ES-I3 (cell line): ENCODE data around the gene XPOT.

Experiments
- H3K36me3 ChIP-seq: 2 replicates; pipeline ENCODE4 v1.6.1; 2013; ENCODE audit warnings: mild to moderate bottlenecking, low read length, control low read depth, moderate library complexity; ENCODE audit not compliant: insufficient read depth
- H3K4me1 ChIP-seq: 2 replicates; pipeline ENCODE4 v1.6.1; 2013; ENCODE audit warnings: mild to moderate bottlenecking, control low read depth, low read length; ENCODE audit not compliant: insufficient read depth
- H3K9ac ChIP-seq: 2 replicates; pipeline ENCODE4 v1.6.1; 2013; ENCODE audit warnings: low read depth, mild to moderate bottlenecking, low read length, moderate library complexity
- H3K9me3 ChIP-seq: 2 replicates; pipeline ENCODE4 v1.6.1; 2013; ENCODE audit warnings: mild to moderate bottlenecking, low read length, moderate library complexity; ENCODE audit not compliant: control insufficient read depth, insufficient read depth

The XPOT gene

GRCh38 chr12:64404470-64405256 lies 471 bp downstream of the XPOT start:
- Histone ChIP-seq H3K9me3 (no peaks in the 10 kb centered on the region), H3K36me3 (peaks cover under 1% of the 10 kb centered on the region), H3K4me1 (no peaks in the 10 kb centered on the region; the same call in none of the 2 replicates), H3K9ac (peak overlapping the region; percentile 95)

GRCh38 chr12:64407342-64408223 lies 3.4 kb downstream of the XPOT start:
- H3K9ac ChIP-seq: no peak overlapping the region
- no peaks in the 10 kb centered on the region for H3K9me3 ChIP-seq
- peaks cover 11% of the 10 kb centered on the region for H3K36me3 ChIP-seq
- H3K4me1 ChIP-seq: no peaks in the 10 kb centered on the region; the same call in 1 of the 2 replicates

DNA sequence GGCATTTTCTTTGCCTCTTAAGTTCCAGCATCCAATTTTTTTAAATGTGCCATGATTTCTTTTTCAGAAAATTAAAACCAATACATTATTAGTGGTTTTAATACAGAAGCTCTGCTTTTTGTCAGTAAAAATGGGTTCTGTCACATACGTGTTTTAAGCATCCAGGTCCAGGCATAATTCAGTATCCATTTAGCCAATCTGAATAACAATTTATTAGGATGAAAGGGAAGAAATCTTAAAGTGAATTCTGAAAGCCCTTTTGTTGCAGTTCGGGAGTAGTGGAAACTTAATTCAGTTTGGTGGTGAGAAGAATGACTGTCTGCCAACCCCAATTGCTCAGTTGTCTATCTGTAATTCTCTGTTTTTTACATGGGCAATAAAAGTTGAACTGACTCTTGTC lies 7.2 kb downstream of the XPOT start:
- Histone ChIP-seq H3K9me3 (no peaks in the 10 kb centered on the region), H3K36me3 (peaks cover 28% of the 10 kb centered on the region), H3K4me1 (no peaks in the 10 kb centered on the region), H3K9ac (no peak overlapping the region)

DNA sequence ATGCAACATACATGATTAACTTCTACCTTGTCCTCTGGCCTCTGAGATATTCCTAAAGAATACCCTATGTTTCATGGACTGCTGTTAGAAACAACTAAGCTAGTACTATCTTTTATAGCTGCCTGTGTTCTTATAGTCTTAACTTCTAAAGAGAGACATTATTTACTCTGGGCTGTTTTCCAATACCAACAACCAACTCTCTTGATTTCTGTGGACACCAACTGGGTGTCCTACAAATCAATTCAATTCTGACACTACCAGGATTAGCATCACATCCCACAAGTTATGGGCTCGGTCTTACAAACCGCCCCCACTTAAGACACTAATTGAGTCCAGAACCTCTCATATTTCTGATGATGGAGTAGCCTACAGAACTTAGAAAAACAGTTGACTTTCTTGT lies 8.3 kb downstream of the XPOT start:
- Histone ChIP-seq H3K9ac (no peak overlapping the region), H3K4me1 (no peaks in the 10 kb centered on the region), H3K36me3 (peaks cover 34% of the 10 kb centered on the region), H3K9me3 (no peaks in the 10 kb centered on the region)

GRCh38 chr12:64413884-64414283 lies 9.7 kb downstream of the XPOT start:
- no peak overlapping the region for H3K9ac ChIP-seq
- no peaks in the 10 kb centered on the region for H3K9me3 ChIP-seq
- no peaks in the 10 kb centered on the region for H3K4me1 ChIP-seq
- H3K36me3 ChIP-seq: peaks cover 43% of the 10 kb centered on the region

- no peak overlapping the region for H3K9ac ChIP-seq
- H3K4me1 ChIP-seq: no peaks in the 10 kb centered on the region
- H3K9me3 ChIP-seq: no peaks in the 10 kb centered on the region
- peaks cover 34% of the 10 kb centered on the region for H3K36me3 ChIP-seq
Observed at GRCh38 chr12:64418209-64418608, 14.0 kb downstream of the XPOT start.

GRCh38 chr12:64419696-64420095 lies 15.5 kb downstream of the XPOT start:
- Histone ChIP-seq H3K9me3 (no peaks in the 10 kb centered on the region), H3K9ac (no peak overlapping the region), H3K36me3 (peaks cover 37% of the 10 kb centered on the region), H3K4me1 (no peaks in the 10 kb centered on the region)

DNA sequence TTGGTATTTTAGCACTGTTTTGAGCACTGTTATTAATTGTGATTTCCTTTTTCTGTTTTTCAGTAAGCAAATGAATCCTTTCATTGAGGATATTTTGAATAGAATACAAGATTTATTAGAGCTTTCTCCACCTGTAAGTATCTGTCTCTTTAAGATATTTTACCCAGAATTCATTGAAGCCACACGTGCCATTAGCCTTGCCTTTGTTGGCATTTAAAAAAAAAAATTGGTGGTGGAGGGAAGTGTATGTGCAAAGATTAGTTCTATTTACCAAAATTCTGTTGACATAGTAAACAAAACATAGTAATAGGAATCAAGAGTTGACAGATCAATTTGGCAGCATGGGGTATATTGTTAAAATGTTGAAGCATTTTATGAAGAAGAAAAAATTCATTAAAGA lies 23.8 kb downstream of the XPOT start:
- H3K36me3 ChIP-seq: peaks cover 56% of the 10 kb centered on the region
- no peaks in the 10 kb centered on the region for H3K9me3 ChIP-seq
- no peak overlapping the region for H3K9ac ChIP-seq
- no peaks in the 10 kb centered on the region for H3K4me1 ChIP-seq

GRCh38 chr12:64428956-64429355 lies 24.8 kb downstream of the XPOT start:
- H3K36me3 ChIP-seq: peaks cover 51% of the 10 kb centered on the region
- no peaks in the 10 kb centered on the region for H3K9me3 ChIP-seq
- no peak overlapping the region for H3K9ac ChIP-seq
- no peaks in the 10 kb centered on the region for H3K4me1 ChIP-seq

DNA sequence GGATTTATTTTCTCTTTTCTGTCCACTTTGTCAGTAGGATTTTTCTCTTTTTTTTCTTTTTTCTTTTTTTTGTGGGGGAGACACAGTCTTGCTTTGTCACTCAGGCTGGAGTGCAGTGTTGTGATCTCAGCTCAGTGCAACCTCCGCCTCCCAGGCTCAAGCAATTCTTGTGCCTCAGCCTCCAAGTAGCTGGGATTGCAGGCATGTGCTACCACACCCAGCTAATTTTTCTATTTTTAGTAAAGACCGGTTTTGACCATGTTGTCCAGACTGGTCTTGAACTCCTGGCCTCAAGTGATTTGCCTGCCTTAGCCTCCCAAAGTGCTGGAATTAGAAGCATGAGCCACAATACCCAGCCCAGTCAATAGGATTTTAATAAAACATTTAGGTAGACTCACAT lies 26.7 kb downstream of the XPOT start:
- Histone ChIP-seq H3K36me3 (peaks cover 45% of the 10 kb centered on the region), H3K9me3 (no peaks in the 10 kb centered on the region), H3K9ac (no peak overlapping the region), H3K4me1 (no peaks in the 10 kb centered on the region)

GRCh38 chr12:64431791-64432190 lies 27.6 kb downstream of the XPOT start:
- Histone ChIP-seq H3K36me3 (peaks cover 44% of the 10 kb centered on the region), H3K4me1 (no peaks in the 10 kb centered on the region), H3K9ac (no peak overlapping the region), H3K9me3 (no peaks in the 10 kb centered on the region)

- H3K4me1 ChIP-seq: no peaks in the 10 kb centered on the region
- H3K36me3 ChIP-seq: peaks cover 44% of the 10 kb centered on the region
- H3K9me3 ChIP-seq: no peaks in the 10 kb centered on the region
- no peak overlapping the region for H3K9ac ChIP-seq
Observed at GRCh38 chr12:64433915-64434314, 29.7 kb downstream of the XPOT start.

- peaks cover 38% of the 10 kb centered on the region for H3K36me3 ChIP-seq
Observed at GRCh38 chr12:64440100-64440499, 35.9 kb downstream of the XPOT start.

DNA sequence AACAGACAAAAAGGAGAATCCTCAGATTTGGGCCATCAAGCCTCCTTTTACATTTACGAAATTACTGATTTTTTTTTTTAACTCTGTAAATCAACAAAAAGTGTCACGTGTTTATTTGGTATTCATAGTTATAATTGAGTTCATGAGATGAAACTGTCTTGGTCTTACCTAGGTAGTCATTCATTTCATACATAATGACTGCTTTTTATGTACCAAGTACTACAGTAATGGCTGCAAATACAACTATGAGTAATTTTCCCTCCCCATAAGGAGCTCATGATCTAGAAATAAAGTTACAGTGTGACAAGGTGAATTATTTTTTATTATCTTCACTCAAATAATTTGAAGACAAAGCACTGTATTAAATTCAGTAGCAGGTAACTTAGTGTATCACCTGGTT lies 41.3 kb downstream of the XPOT start:
- no peaks in the 10 kb centered on the region for H3K4me1 ChIP-seq
- no peaks in the 10 kb centered on the region for H3K9me3 ChIP-seq
- no peak overlapping the region for H3K9ac ChIP-seq
- H3K36me3 ChIP-seq: peaks cover 37% of the 10 kb centered on the region

More at GRCh38 chr12:64440100-64440499, 35.9 kb downstream of the XPOT start:
- no peaks in the 10 kb centered on the region for H3K4me1 ChIP-seq
- no peaks in the 10 kb centered on the region for H3K9me3 ChIP-seq
- no peak overlapping the region for H3K9ac ChIP-seq

- H3K36me3 ChIP-seq: peaks cover 37% of the 10 kb centered on the region
- no peaks in the 10 kb centered on the region for H3K4me1 ChIP-seq
- no peak overlapping the region for H3K9ac ChIP-seq
- H3K9me3 ChIP-seq: no peaks in the 10 kb centered on the region
Observed at GRCh38 chr12:64446295-64446694, 42.1 kb downstream of the XPOT start.
